NOMO-1 (cell line): ENCODE results near the gene PRKAG2.

Experiments used
- DNase-seq, 2 experiments: peaks; one replicate each; lab custom pipeline; 2025; ENCODE audit not compliant: unreplicated experiment in 2 of 2; lab: John Stamatoyannopoulos, UW

Gene PRKAG2

DNA sequence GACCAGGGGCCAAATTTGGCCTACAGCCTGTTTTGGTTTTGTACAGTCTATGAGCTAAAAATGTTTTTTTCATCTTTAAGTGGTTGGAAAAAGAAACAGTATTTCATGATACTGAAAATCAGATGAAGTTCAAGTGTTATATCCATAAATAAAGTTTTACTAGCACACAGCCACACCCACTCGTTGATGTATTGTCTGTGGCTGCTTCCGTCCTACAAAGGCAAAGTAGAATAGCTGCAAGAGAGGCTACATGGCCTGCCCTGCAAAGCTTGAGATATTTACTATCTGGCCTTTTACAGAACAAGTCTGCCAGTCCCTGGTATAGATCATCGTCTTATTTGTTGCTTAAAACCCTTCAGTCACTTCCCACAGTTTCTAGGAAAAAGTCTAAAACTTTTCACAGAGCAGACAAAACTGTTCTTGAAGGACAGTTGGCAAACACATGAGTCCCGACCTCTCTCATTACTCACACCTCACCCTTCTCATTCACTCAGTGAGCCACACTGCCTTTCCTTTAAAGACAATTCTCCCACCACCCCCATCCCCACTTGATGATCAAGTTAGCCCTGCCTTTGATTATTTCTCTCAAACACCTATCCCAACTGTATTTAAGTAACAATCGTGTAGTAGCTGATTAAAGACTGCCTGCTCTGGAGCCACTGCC lies 367.1 kb downstream of the PRKAG2 start:
- no peak for DNase-seq

DNA sequence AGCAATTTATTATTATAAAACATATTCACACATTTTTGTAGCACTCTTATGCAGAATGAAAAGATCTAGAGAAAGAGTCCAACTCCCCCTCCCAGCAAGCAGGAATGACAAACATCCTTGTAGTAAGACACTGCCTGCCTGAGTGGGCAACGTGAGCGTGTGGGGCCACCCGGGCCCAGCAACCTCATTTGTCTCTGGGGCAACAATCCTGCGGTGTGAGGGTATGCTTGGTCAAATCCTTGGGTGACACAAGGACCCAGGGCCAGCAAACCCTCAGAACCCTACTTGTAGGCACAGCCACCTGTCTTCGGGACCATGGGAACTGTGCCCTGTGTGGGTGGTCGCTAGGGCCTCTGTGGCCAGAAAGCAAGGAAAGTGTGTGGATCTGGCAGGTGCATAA lies 367.9 kb downstream of the PRKAG2 start:
- no peak for DNase-seq

DNA sequence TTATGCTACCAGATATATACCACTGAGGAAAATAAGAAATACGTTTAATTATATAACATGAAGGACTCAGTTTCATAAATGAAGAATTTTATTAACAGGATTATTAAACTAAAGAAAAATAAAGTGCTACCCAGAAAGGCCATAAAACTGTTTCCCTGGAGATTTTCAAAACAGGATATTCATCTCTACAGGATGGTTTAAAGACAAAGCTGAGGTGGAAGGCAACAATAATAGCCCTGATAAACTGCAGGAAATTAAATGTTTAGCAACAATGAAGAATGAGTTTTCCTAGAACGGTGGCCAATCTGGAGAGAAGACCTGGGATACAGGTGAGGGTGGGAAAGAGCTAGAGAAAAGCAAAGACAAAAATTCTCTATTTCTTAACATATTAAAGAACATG lies 369.1 kb downstream of the PRKAG2 start:
- no peak for DNase-seq

DNA sequence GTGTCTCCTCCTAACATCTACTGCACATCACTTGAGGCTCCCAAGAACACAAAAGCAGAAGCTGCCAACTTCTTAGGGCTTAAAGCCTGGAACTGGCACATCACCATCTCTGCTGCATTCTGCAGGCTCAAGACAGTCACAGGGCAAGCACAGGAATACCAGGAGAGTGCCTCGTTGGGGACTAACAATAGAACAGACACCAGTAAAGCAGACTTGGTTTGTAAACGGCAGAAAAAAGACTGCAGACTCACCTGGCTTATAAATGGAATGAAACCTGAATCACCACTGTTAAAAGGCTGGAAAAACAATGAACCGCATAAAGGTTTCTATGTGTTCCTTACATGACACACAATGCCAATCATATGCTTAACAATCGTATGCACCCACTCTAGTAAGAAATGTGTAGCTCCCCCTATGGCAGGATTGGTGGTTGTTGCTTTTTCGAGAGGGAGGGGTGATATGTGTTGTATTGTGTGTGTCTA lies 370.0 kb downstream of the PRKAG2 start:
- no peak for DNase-seq
